Astrocyte (in vitro differentiated cells and primary cell): Measurements from ENCODE around the gene TBCEL. TPM values are rescaled to one million over a fixed set of nuclear protein-coding genes. Genes with fewer than 3 reads are reported as not detected.

Experiments used
- DNase-seq: peaks from one replicate; pipeline ENCODE4 v3.0.0-alpha.2; 2010; ENCODE audit warnings: low read depth
- FAIRE-seq: peaks from 2 replicates; lab custom pipeline; 2011; peaks lifted over from hg19 to GRCh38; lab: Jason Lieb, UNC
- H2AFZ ChIP-seq: 2 replicates; pipeline ENCODE4 v1.6.0; 2012; ENCODE audit warnings: low read depth, low read length, inconsistent platforms
- H3K27ac ChIP-seq: 2 replicates; pipeline ENCODE4 v1.5.1; 2011; ENCODE audit warnings: low read depth, low read length, inconsistent platforms
- H3K27me3 ChIP-seq: 2 replicates; pipeline ENCODE4 v1.6.0; 2011; ENCODE audit warnings: low read length, inconsistent platforms; ENCODE audit not compliant: insufficient read depth
- H3K36me3 ChIP-seq: 2 replicates; pipeline ENCODE4 v1.5.1; 2011; ENCODE audit warnings: low read length, inconsistent platforms; ENCODE audit not compliant: insufficient read depth
- H3K4me1 ChIP-seq: 2 replicates; pipeline ENCODE4 v1.5.1; 2011; ENCODE audit warnings: low read length, inconsistent platforms; ENCODE audit not compliant: insufficient read depth
- H3K4me2 ChIP-seq: 2 replicates; pipeline ENCODE4 v1.6.0; 2012; ENCODE audit warnings: low read length, inconsistent platforms
- H3K4me3 ChIP-seq: 2 replicates; pipeline ENCODE4 v1.5.1; 2011; ENCODE audit warnings: low read depth, mild to moderate bottlenecking, low read length, inconsistent platforms; ENCODE audit not compliant: insufficient read depth
- H3K79me2 ChIP-seq: 2 replicates; pipeline ENCODE4 v1.6.0; 2012; ENCODE audit warnings: mild to moderate bottlenecking, low read length, inconsistent platforms; ENCODE audit not compliant: insufficient read depth
- H3K9ac ChIP-seq: 2 replicates; pipeline ENCODE4 v1.6.0; 2012; ENCODE audit warnings: mild to moderate bottlenecking, low read length, inconsistent platforms
- H3K9me3 ChIP-seq: 2 replicates; pipeline ENCODE4 v1.5.1; 2012; ENCODE audit warnings: low read depth, mild to moderate bottlenecking, low read length, inconsistent platforms; ENCODE audit not compliant: insufficient read depth
- H4K20me1 ChIP-seq: 2 replicates; pipeline ENCODE4 v1.6.0; 2012; ENCODE audit warnings: low read length, inconsistent platforms; ENCODE audit not compliant: insufficient read depth
- H3K27ac Mint-ChIP-seq: one replicate; pipeline ENCODE4 v1.8.0; 2021; ENCODE audit warnings: mild to moderate bottlenecking, mixed read lengths; ENCODE audit not compliant: unreplicated experiment
- H3K27me3 Mint-ChIP-seq: one replicate; pipeline ENCODE4 v1.8.0; 2021; ENCODE audit warnings: low read depth, mixed read lengths; ENCODE audit not compliant: unreplicated experiment
- H3K36me3 Mint-ChIP-seq: one replicate; pipeline ENCODE4 v1.8.0; 2021; ENCODE audit warnings: low read depth, mixed read lengths; ENCODE audit not compliant: unreplicated experiment
- H3K4me1 Mint-ChIP-seq: one replicate; pipeline ENCODE4 v1.8.0; 2021; ENCODE audit warnings: low read depth, mixed read lengths; ENCODE audit not compliant: unreplicated experiment
- H3K4me3 Mint-ChIP-seq: one replicate; pipeline ENCODE4 v1.8.0; 2021; ENCODE audit warnings: mild to moderate bottlenecking, moderate library complexity, mixed read lengths; ENCODE audit not compliant: unreplicated experiment
- H3K9me3 Mint-ChIP-seq: one replicate; pipeline ENCODE4 v1.8.0; 2021; ENCODE audit warnings: mild to moderate bottlenecking, mixed read lengths; ENCODE audit not compliant: unreplicated experiment
- CTCF ChIP-seq: IDR thresholded peaks from 2 replicates; pipeline ENCODE4 v1.5.1; 2011; ENCODE audit warnings: low read depth, mild to moderate bottlenecking, inconsistent platforms, low read length, moderate library complexity; ENCODE audit not compliant: insufficient read depth
- EZH2 ChIP-seq: IDR thresholded peaks from 2 replicates; pipeline ENCODE4 v1.6.1; 2012; ENCODE audit warnings: mild to moderate bottlenecking, low read length, inconsistent platforms; ENCODE audit not compliant: insufficient read depth
- total RNA-seq: library from RNA; stranded (reverse); gene quantifications from 2 replicates; pipeline ENCODE4 v1.2.1, GENCODE V29; 2021

The TBCEL gene
- total RNA-seq, 1 donor from 2014 or later: 25.9 TPM

GRCh38 chr11:121138259-121138658 lies 114.4 kb downstream of the TBCEL start:
- no peaks in the 10 kb centered on the region for H3K9me3 ChIP-seq
- Mint-ChIP-seq H3K4me3 (no peak overlapping the region), H3K27me3 (peaks cover 37% of the 10 kb centered on the region), H3K27ac (no peak overlapping the region), H3K36me3 (peaks cover 4% of the 10 kb centered on the region), H3K9me3 (peaks cover 6% of the 10 kb centered on the region), H3K4me1 (no peaks in the 10 kb centered on the region)
- H3K9ac ChIP-seq: no peak overlapping the region
- no peaks in the 10 kb centered on the region for H3K27me3 ChIP-seq
- H3K36me3 ChIP-seq: no peaks in the 10 kb centered on the region
- H4K20me1 ChIP-seq: no peaks in the 10 kb centered on the region
- no peak overlapping the region for H3K27ac ChIP-seq
- peaks cover 4% of the 10 kb centered on the region for H3K4me1 ChIP-seq
- H3K4me2 ChIP-seq: no peak overlapping the region
- DNase-seq: no peak
- TF ChIP-seq CTCF: no peak
- TF ChIP-seq EZH2: no peak
- no peak overlapping the region for H2AFZ ChIP-seq
- FAIRE-seq: no peak
- no peaks in the 10 kb centered on the region for H3K79me2 ChIP-seq
- H3K4me3 ChIP-seq: no peak overlapping the region

- Histone ChIP-seq H3K9ac (no peak overlapping the region), H3K27me3 (no peaks in the 10 kb centered on the region), H3K9me3 (no peaks in the 10 kb centered on the region), H3K4me3 (no peak overlapping the region), H3K36me3 (no peaks in the 10 kb centered on the region), H3K4me1 (peaks cover 4% of the 10 kb centered on the region), H3K27ac (no peak overlapping the region), H2AFZ (no peak overlapping the region), H4K20me1 (no peaks in the 10 kb centered on the region), H3K79me2 (no peaks in the 10 kb centered on the region), H3K4me2 (no peak overlapping the region)
- no peak overlapping the region for H3K27ac Mint-ChIP-seq
- peaks cover 6% of the 10 kb centered on the region for H3K9me3 Mint-ChIP-seq
- no peak for TF ChIP-seq CTCF
- no peak for TF ChIP-seq EZH2
- H3K4me3 Mint-ChIP-seq: no peak overlapping the region
- no peak for FAIRE-seq
- no peaks in the 10 kb centered on the region for H3K4me1 Mint-ChIP-seq
- peaks cover 4% of the 10 kb centered on the region for H3K36me3 Mint-ChIP-seq
- H3K27me3 Mint-ChIP-seq: peaks cover 28% of the 10 kb centered on the region
- DNase-seq: no peak
Measured at GRCh38 chr11:121140369-121140768, 116.5 kb downstream of the TBCEL start.

Other genes with a start within 250 kb of the TBCEL start
- 0.84 and 0.91 TPM in 2 replicates for gene TECTA, start 77.1 kb downstream of the TBCEL start, total RNA-seq